ENCODE measurements around the gene INSYN2B.

INSYN2B gene

DNA sequence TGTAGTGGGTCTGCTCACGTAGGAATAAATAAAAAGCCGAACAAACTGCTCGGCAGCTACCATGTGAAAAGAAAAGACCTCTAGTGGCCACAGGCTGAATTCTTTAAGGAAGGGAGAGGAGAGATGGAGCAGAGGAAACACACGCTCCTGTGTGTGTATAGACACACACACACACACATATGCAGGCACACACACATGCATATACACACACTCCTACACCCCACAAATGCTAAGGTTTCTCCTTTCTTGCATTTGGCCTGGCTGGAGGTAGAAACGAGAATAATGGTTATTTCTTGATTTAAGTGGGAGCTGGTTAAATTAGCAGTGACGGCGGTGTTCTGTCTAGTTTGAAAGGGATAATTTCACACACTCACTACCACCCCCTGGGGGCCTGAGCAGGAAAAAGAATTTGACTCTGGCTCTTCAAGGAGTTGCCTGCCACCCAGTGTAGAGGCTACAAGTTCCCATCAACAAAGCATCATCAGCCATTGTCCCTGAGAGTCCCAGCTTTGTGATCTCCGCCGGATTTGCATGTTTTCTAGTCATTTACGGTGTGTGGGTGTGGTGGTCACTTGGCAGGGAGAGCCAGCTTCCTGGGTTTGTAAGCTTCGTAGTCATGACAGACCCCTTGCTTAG lies at the start of gene INSYN2B:
INSYN2B (minus strand) TSS at position 78 of the 636 bp plus-strand sequence. CDS start 96,597 bp downstream, outside the sequence.
- DNase-seq: peak; percentile 71

DNA sequence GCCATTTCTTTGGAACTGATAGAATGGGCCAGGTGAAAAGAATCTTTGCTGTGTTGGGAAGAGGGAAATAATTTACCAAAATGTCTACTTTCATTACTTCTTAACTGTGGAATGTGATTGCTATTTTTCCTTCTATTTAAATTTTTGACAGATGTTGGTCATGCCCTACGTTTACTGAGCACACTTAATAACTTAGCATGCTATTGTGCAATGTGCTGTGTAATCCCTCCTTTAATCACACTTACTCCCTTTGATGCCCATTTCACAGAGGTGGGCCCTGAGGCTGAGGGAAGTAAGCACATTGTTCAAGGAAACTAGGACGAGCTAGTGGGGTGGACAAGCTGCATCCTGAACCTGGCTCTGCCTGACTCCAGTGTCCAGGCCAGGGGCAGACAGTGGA lies 47.8 kb upstream of the INSYN2B start:
- DNase-seq: no peak

- no peak for DNase-seq
Observed at GRCh38 chr5:170025853-170026252, 45.6 kb upstream of the INSYN2B start.

DNA sequence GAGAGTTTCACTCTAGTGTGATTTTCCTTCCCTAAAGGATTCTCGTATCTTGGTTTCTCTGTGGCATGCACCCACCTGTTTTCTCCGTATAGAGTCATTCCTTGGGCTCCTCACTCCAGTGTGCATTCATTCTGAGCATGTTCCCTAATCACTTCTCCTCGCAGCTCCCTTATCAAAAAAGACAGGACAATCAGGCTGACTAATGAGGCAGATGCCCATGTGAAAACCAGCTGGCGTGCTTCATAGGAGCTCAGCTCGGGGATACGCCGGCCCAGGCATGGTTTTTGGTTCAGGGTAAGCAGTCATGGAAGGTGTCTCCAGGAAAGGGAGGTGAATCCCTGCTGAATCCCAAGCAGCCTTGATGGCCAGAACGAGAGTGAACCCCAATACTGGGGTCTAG lies 41.2 kb upstream of the INSYN2B start:
- no peak for DNase-seq

GRCh38 chr5:170020423-170020822 lies 40.1 kb upstream of the INSYN2B start:
- no peak for DNase-seq

DNA sequence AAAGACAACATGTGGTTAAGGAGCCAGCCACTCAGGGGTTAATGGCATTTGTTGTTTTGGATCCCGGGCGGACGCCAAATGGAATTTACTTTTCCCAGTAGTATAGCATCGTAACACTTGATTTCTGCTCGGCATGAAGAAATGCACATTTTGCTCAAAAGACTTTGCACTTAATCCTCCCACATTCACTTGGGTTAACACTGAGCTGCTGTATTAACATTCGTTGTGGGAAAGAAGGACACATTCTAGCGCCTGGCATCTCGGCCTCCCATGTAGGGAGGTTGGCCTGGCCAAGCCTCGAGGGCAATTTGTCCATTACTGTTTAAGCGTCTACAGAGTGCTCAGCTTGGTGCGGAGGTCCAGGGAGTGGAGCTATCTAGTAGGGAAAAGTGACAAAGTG lies 32.3 kb upstream of the INSYN2B start:
- DNase-seq: no peak

DNA sequence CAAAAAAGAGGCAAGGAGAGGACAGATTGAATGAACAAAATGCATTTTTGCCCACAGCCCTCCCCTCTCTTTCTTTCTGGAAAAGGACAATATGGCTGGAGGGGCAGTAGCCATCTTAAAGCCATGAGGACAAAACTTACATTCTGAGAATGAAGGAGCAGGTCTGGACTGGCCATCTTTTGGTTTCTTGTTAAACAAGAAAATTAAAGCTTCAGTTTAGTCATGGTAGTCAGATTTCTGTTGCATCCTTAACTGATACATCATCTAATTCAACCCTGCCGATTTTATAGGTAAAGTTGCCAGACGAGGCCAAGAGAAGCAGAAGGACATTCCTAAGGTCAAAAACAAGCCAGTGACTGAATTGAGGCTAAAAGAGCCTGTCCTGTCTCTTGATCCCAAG lies 31.5 kb upstream of the INSYN2B start:
- no peak for DNase-seq

DNA sequence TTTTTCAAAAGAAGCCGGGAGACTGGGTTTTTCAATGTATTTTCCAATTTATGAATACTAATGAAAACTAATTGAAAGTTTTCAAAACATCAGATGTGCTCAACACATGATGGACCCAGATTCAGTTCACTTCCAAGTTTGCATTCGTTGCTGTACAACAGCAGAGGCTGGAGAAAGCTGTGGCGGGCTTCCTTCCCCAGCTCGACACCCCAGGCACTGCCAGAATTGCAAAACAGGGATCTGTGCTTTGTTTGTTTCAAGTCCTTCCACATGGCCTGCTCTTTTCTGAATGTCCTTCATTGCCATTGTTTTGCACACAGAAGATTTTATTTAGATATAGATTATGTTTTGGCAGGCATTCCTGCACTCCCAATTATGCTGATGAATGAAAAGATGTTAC lies 30.3 kb upstream of the INSYN2B start:
- DNase-seq: no peak

DNA sequence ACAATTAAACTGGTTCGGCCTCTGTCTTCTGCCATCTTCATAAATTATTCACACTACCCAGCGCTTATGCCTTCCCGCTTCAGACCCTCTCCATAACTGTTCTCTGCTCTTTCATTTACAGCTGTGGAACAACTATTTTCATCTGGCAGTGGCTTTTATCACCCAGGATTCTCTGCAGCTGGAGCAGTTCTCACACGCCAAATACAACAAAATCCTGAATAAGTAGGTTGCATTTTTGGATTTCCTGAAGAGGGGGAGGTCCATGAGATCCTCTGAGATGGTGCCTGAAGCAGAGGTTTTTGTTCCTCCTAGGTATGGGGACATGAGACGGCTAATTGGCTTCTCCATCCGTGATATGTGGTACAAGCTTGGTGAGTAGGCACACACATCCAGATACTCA lies 28.1 kb upstream of the INSYN2B start:
- no peak for DNase-seq

GRCh38 chr5:170006021-170006420 lies 25.7 kb upstream of the INSYN2B start:
- DNase-seq: no peak

GRCh38 chr5:170000155-170000554 lies 19.9 kb upstream of the INSYN2B start:
- no peak for DNase-seq

GRCh38 chr5:169999621-170000020 lies 19.3 kb upstream of the INSYN2B start:
- no peak for DNase-seq

DNA sequence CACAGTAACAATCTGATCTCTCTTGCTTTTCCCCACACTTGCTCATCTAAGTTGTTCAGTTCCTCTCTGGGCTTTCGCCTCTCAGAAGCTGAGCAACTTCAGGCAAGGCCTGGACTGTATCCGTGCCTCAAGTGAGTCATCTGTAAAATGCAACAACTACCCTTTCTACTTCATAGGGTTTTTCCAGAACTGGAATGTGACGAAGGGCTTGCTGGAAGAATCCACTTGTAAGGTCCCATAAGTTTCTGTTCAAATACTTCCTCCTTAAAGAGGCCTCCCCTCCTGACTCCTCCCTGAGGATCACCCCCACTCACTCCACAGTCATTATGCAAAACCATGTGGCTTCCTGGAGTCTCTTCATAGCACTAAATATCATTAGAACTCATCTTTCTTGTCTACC lies 17.5 kb upstream of the INSYN2B start:
- DNase-seq: no peak

DNA sequence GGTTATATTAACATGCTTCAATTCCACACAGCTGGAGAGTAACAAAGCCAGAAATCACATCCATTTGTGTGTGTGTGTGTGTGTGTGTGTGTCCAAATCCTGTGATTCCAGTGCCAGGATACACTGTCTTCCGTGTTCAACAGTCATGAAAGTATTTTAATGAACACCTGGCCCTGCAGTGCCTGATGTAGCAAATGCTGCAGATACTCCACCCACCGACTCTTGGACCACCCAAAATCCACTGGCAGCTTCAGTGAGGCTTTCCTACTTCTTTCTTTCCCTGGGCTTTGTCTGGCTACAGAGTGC lies 13.1 kb upstream of the INSYN2B start:
- no peak for DNase-seq

GRCh38 chr5:169992789-169993484 lies 12.6 kb upstream of the INSYN2B start:
- DNase-seq: no peak

GRCh38 chr5:169991115-169991869 lies 11.0 kb upstream of the INSYN2B start:
- DNase-seq: no peak

GRCh38 chr5:169989365-169989764 lies 9.1 kb upstream of the INSYN2B start:
- DNase-seq: no peak

DNA sequence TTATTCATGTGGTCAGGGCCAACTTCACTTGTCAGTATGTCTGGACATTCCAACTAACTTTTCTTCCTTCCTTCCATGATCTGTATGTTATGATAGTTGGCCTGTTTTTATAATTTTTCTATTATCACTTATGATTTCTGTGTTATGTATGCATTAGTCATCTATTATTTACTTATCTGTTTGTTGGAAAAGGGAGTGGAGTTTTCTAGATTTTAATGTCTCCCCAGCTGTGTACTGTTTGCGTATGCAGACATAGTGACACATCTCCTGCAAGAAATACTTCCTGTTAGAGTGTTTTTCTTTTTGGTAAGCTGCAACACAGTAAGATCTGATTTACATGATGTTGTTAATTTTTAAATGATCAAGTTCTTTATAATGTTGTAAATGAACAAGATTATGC lies 8.7 kb upstream of the INSYN2B start:
- DNase-seq: no peak

DNA sequence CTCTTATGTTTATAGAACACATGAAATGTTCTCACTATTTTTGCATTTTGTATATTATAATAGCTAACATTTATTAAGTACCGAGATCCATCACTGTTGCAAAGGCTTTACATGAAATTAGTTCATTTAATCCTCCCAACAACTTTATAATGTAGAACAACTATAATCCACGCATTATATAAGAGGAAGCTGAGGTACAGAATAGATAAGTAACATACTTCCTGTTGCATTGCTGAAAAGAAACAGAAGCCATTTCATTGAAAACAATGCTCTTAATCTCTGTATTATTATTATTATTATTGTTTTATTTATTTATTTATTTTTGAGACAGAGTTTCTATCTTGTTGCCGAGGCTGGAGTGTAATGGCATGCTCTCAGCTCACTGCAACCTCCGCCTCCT lies 7.9 kb upstream of the INSYN2B start:
- DNase-seq: no peak

DNA sequence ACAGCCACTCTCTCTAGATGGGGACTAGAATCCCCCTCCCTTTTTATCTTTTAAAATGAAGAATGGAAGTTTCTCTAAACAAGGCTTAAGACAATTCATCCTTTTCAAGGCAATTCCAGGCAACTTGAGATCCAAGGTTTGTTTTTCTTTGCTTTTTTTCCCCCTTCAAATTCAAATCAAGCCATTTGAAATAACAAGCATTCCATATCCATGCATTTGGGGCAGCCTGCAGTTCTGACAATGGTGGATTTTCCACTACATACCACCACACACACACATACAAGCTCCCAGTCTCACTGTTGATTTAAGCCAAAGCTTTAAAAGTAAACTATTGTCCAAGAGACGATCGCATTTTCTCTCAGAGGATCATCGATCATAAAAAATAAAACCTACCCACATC lies 424 bp downstream of the INSYN2B start:
- no peak for DNase-seq

DNA sequence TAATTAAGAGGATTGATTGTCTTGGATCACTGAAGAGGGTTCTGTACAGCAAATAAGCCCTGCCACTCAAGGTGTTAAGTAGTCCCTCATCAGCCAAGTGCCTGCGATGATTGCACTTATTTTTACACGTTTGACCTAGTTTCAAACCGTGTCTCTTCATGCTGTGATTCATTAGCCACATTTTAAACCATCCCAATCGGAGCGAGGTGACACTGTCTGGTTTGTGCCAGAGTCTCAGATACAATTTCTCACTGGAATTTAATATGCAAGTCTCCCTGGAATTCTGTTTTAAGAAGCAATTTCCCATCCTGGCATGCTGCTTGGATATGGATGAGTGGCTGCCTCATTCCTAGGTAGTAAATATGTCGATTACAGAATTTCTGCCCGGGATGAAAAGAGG lies 1.6 kb downstream of the INSYN2B start:
- no peak for DNase-seq

- DNase-seq: no peak
Observed at GRCh38 chr5:169974121-169974770, 6.0 kb downstream of the INSYN2B start.

DNA sequence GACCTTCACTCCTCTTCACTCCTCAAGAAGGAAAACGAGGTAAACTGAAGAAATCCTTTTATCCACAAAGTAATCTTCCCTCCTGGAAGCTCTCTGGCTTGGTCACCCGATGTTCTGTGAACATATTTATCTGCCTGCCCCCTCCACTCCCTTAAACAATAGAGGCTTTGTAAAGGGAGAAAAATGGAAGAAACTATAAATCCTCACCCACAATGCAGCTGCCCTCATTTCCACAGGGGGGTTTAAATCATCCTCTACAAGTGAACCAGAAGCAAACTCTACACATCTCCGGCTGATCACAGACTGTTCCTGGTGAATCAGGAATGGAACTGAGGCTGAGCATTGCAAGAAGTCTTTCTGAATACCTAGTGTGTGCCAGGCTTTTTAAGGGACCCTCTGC lies 7.2 kb downstream of the INSYN2B start:
- DNase-seq: no peak

- no peak for DNase-seq
Observed at GRCh38 chr5:169971780-169972179, 8.5 kb downstream of the INSYN2B start.
